HepG2 (cell line): ENCODE results near the gene MTREX. TPM values are rescaled to one million over a fixed set of nuclear protein-coding genes. Genes with fewer than 3 reads are reported as not detected.
"Not testable (repeated sequence)": the region's sequence is repeated elsewhere in the genome, so short reads cannot be mapped to it uniquely, and the experiment has no call there.

ENCODE experiments used
- ATAC-seq: fragments of 200-7000 bp; cut with Tn5 transposase; 3 replicates; pipeline ENCODE4 v1.9.1; 2020; ENCODE audit warnings: mild to moderate bottlenecking, moderate library complexity
- BruUV-seq: library from RNA; stranded (reverse); fragments of 400-500 nt; replicated peaks from 2 replicates; lab custom pipeline; 2021; lab: Mats Ljungman, UMichigan
- CTCF ChIA-PET: fragments of 300-600 bp; formaldehyde crosslinking; extraction: SDS; loops from one replicate; lab custom pipeline; 2021; ENCODE audit warnings: low total read pairs, inconsistent platforms, low intra/inter-chr PET ratio; lab: Yijun Ruan, JAX
- POLR2A ChIA-PET: fragments of 350-600 bp; sonication (Branson Sonifier 250); formaldehyde crosslinking; loops from one replicate; lab custom pipeline; 2020; ENCODE audit warnings: antibody characterized with exemption, inconsistent platforms; lab: Yijun Ruan, JAX
- DNase-seq: peaks from one replicate; pipeline ENCODE4 v3.0.0-alpha.2; 2015; ENCODE audit warnings: low spot score
- FAIRE-seq: peaks from 3 replicates; lab custom pipeline; 2011; peaks lifted over from hg19 to GRCh38; lab: Jason Lieb, UNC
- H2AFZ ChIP-seq: one replicate; pipeline ENCODE4 v1.6.1; 2011; ENCODE audit warnings: low read length, inconsistent platforms
- H3K27ac ChIP-seq: fragments of 300-600 bp; 3 replicates; pipeline ENCODE4 v1.8.0; 2011; ENCODE audit warnings: mixed run types, mild to moderate bottlenecking, mixed read lengths, low read length, inconsistent platforms; ENCODE audit not compliant: insufficient read depth; ENCODE audit errors: extremely low read length
- H3K27me3 ChIP-seq, 2 experiments: fragments of 200-600 bp in 1 of 2; 2 replicates in 1 of 2; 3 replicates in 1 of 2; pipeline versions ENCODE4 v1.6.0 to v1.8.0; 2011; ENCODE audit warnings: low read length in 2 of 2, mild to moderate bottlenecking in 2 of 2, moderate library complexity in 2 of 2, inconsistent platforms in 1 of 2; ENCODE audit not compliant: insufficient read depth in 2 of 2, control insufficient read depth in 1 of 2
- H3K36me3 ChIP-seq, 2 experiments: fragments of 200-600 bp in 1 of 2; replicated peaks in 1 of 2; 2 replicates in 1 of 2; 3 replicates in 1 of 2; pipeline versions ENCODE4 v1.5.1 to v1.8.0; 2011; ENCODE audit warnings: low read length in 2 of 2, inconsistent platforms in 1 of 2; ENCODE audit not compliant: insufficient read depth in 2 of 2, control insufficient read depth in 1 of 2
- H3K4me1 ChIP-seq: 2 replicates; pipeline ENCODE4 v1.5.1; 2012; ENCODE audit warnings: low read length, inconsistent platforms; ENCODE audit not compliant: insufficient read depth
- H3K4me2 ChIP-seq: 2 replicates; pipeline ENCODE4 v1.6.0; 2011; ENCODE audit warnings: low read depth, low read length, inconsistent platforms
- H3K4me3 ChIP-seq, 3 experiments: fragments of 200-600 bp in 1 of 3; sonication (generic), shearing (Covaris generic) in 1 of 3; replicated peaks in 1 of 3; 2 replicates each; pipeline ENCODE4 v1.5.1; 2011 to 2016; ENCODE audit warnings: low read length in 3 of 3, inconsistent platforms in 2 of 3, low read depth in 2 of 3, mild to moderate bottlenecking in 2 of 3, control low read depth in 1 of 3, mixed read lengths in 1 of 3; ENCODE audit not compliant: insufficient read depth in 1 of 3
- H3K79me2 ChIP-seq: one replicate; pipeline ENCODE4 v1.6.1; 2011; ENCODE audit warnings: low read length, inconsistent platforms; ENCODE audit not compliant: insufficient read depth
- H3K9ac ChIP-seq: 2 replicates; pipeline ENCODE4 v1.6.0; 2011; ENCODE audit warnings: mild to moderate bottlenecking, low read depth, low read length, inconsistent platforms; ENCODE audit not compliant: insufficient read depth
- H3K9me3 ChIP-seq: 2 replicates; pipeline ENCODE4 v1.5.1; 2012; ENCODE audit warnings: mild to moderate bottlenecking, low read length
- H4K20me1 ChIP-seq: 2 replicates; pipeline ENCODE4 v1.6.0; 2011; ENCODE audit warnings: inconsistent platforms, mild to moderate bottlenecking, low read length, moderate library complexity; ENCODE audit not compliant: insufficient read depth
- ARNT ChIP-seq: fragments of 450-650 bp; IDR thresholded peaks from 2 replicates; pipeline ENCODE4 v1.6.1; 2017
- CC2D1A ChIP-seq: sonication (generic); formaldehyde crosslinking; IDR thresholded peaks from 2 replicates; pipeline ENCODE4 v1.8.1; 2023; ENCODE audit warnings: mild to moderate bottlenecking, missing genetic modification reagents
- EHMT2 ChIP-seq: fragments of 200-600 bp; sonication (generic); IDR thresholded peaks from 2 replicates; pipeline ENCODE4 v1.7.0; 2017; ENCODE audit warnings: antibody characterized with exemption, low read depth, low read length, borderline replicate concordance
- ETV5 ChIP-seq: IDR thresholded peaks from 2 replicates; pipeline ENCODE4 v1.6.1; 2018; ENCODE audit warnings: missing biosample characterization, missing genetic modification reagents, inconsistent platforms, borderline replicate concordance
- ETV6 ChIP-seq: sonication (generic); formaldehyde crosslinking; conservative IDR thresholded peaks from 2 replicates; pipeline ENCODE4 v1.4.0; 2020; ENCODE audit warnings: missing genetic modification reagents
- FOSL2 ChIP-seq: sonication (generic); formaldehyde crosslinking; IDR thresholded peaks from 2 replicates; pipeline ENCODE4 v1.4.0; 2020; ENCODE audit warnings: missing genetic modification reagents
- HES4 ChIP-seq: sonication (generic); formaldehyde crosslinking; IDR thresholded peaks from 2 replicates; pipeline ENCODE4 v1.9.0; 2021; ENCODE audit warnings: mild to moderate bottlenecking, missing genetic modification reagents, borderline replicate concordance
- HNRNPH1 ChIP-seq: fragments of 200-400 bp; formaldehyde crosslinking; optimal IDR thresholded peaks from 2 replicates; pipeline ENCODE3; 2017; ENCODE audit warnings: mild to moderate bottlenecking, low read depth, low read length
- MTA1 ChIP-seq: sonication (generic); formaldehyde crosslinking; IDR thresholded peaks from 2 replicates; pipeline ENCODE4 v1.4.0; 2020; ENCODE audit warnings: missing genetic modification reagents, mild to moderate bottlenecking, borderline replicate concordance
- SMAD3 ChIP-seq: sonication (generic); formaldehyde crosslinking; IDR thresholded peaks from 2 replicates; pipeline ENCODE4 v1.4.0; 2020; ENCODE audit warnings: missing genetic modification reagents
- TMF1 ChIP-seq: sonication (generic); formaldehyde crosslinking; IDR thresholded peaks from 2 replicates; pipeline ENCODE4 v1.8.1; 2022; ENCODE audit warnings: low read depth, missing genetic modification reagents
- ZC3H4 ChIP-seq: sonication (generic); formaldehyde crosslinking; IDR thresholded peaks from 2 replicates; pipeline ENCODE4 v1.4.0; 2020; ENCODE audit warnings: missing genetic modification reagents, borderline replicate concordance
- ZFP1 ChIP-seq: IDR thresholded peaks from 2 replicates; pipeline ENCODE4 v1.6.1; 2016
- ZNF567 ChIP-seq: sonication (generic); formaldehyde crosslinking; IDR thresholded peaks from 2 replicates; pipeline ENCODE4 v1.8.1; 2023; ENCODE audit warnings: mild to moderate bottlenecking, missing genetic modification reagents, borderline replicate concordance
- ZNF883 ChIP-seq: sonication (generic); formaldehyde crosslinking; IDR thresholded peaks from 2 replicates; pipeline ENCODE4 v1.5.1; 2020; ENCODE audit warnings: mild to moderate bottlenecking, missing genetic modification reagents; ENCODE audit errors: not compliant biosample characterization
- WGBS: methylation state at CpG from one replicate; pipeline ENCODE4 v1.1.6; 2017; ENCODE audit warnings: low lambda C conversion rate; 5-methylcytosine and 5-hydroxymethylcytosine counted together
- in situ Hi-C: cut with HindIII; loops from 2 replicates; pipeline ENCODE4 v1.10.0; 2017; ENCODE audit warnings: low pct_unique_long_range_greater_than_20kb; ENCODE audit not compliant: extremely low pct_ligation_motif_present
- intact Hi-C: fragments of 100-400 bp; cut with micrococcal nuclease; formaldehyde crosslinking; loops from one replicate; pipeline ENCODE4 v1.10.0; 2022; ENCODE audit not compliant: unreplicated experiment
- polyA plus RNA-seq, 8 experiments: library from polyadenylated mRNA; depleted of rRNA in 3 of 8; stranded (reverse) in 7 of 8; unstranded in 1 of 8; fragments of >200 nt; fragmentation: Illumina TruSeq in 4 of 8; extraction: Trizol in 4 of 8; gene quantifications; 2 replicates each; pipeline versions ENCODE4 v1.2.1 to v1.2.3, GENCODE V29; 2011 to 2016; ENCODE audit warnings: low read depth in 4 of 8, missing spikeins in 1 of 8, mixed read lengths in 1 of 8; ENCODE audit not compliant: insufficient read depth in 1 of 8
- total RNA-seq, 5 experiments: library from RNA; depleted of rRNA; stranded (reverse); fragments of >200 nt; fragmentation: Illumina TruSeq; extraction: Trizol; gene quantifications; 2 replicates each; pipeline ENCODE4 v1.2.3, GENCODE V29; 2016; ENCODE audit warnings: low read depth in 1 of 5

The MTREX gene
- total and polyA plus RNA-seq, 2 of the 13 experiments (the other 11 are each of a cell fraction or from before 2014, with no cell fraction given), result 16.4 to 91.5 TPM

DNA sequence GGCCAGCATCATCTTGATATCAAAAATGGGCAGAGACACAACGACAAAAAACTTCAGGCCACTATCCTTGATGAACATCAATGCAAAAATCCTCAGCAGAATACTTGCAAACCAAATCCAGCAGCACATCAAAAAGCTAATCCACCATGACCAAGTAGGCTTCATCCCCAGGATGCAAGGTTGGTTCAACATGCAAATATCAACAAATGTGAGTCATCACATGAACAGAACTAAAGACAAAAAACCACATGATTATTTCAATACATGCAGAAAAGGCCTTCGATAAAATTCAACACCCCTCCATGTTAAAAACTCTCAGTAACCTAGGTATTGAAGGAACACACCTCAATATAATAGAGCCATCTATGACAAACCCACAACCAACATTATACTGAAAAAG, 8.5 kb downstream of the MTREX start (continued):
- TF ChIP-seq EHMT2 (no peak), ZC3H4 (no peak), ETV6 (no peak), HNRNPH1 (no peak), ARNT (no peak), ZNF883 (CRISPR knock-in tag) (no peak), MTA1 (CRISPR knock-in tag) (no peak), CC2D1A (CRISPR knock-in tag) (no peak), FOSL2 (CRISPR knock-in tag) (no peak), TMF1 (no peak), ZFP1 (CRISPR knock-in tag) (no peak)
- TF ChIP-seq, all 625 proteins: peak for 0

DNA sequence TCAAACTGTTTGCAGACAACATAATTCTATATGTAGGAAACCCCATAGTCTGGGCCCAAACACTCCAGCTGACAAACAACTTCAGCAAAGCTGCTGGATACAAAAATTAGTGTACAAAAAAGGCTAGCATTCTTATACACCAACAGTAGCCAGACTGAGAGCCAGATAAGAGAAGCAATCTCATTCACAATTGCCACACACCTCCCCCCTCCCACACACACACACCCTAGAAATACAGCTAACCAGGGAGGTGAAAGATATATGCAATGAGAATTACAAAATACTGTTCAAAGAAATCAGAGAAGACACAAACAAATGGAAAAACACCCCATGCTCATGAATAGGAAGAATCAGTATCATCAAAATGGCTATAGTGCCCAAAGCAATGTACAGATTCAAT, 9.0 kb downstream of the MTREX start:
- Histone ChIP-seq H3K4me2 (no peak overlapping the region), H3K27ac (no peak overlapping the region), H3K9me3 (no peaks in the 10 kb centered on the region), H3K9ac (no peak overlapping the region), H3K4me3 (no peak overlapping the region), H3K79me2 (peaks cover 95% of the 10 kb centered on the region), H3K4me1 (peaks cover 18% of the 10 kb centered on the region), H4K20me1 (no peaks in the 10 kb centered on the region; the same call in 1 of the 2 replicates), H3K36me3 (peaks cover 1 to 11% of the 10 kb centered on the region in 2 experiments; a peak in 2 of 5 replicates), H2AFZ (no peak overlapping the region), H3K27me3 (no peaks in the 10 kb centered on the region)
- TF ChIP-seq ZNF567 (CRISPR knock-in tag) (no peak), HES4 (no peak), SMAD3 (no peak), ETV5 (CRISPR knock-in tag) (no peak)
- CTCF ChIA-PET, result no interaction called here
- intact Hi-C loops (no loop called here), in situ Hi-C loops (no loop called here)
- no TSS peak for BruUV-seq
- POLR2A ChIA-PET, result no interaction called here
- no peak for DNase-seq
- no peak for FAIRE-seq
- no peak for ATAC-seq

DNA sequence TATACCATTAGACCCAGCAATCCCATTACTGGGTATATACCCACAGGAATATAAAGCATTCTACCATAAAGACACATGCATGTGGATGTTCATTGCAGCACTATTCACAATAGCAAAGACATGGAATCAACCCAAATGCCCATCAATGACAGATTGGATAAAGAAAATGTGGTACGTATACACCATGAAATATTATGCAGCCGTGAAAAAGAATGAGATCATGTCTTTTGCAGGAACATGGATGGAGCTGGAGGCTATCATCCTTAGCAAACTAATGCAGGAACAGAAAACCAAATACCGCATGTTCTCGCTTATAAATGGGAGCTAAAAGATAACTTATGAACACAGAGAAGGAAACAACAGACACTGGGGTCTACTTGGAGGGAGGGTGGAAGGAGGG, 10.4 kb downstream of the MTREX start:
- Histone ChIP-seq H3K36me3 (peaks cover 1 to 11% of the 10 kb centered on the region in 2 experiments; a peak in 2 of 5 replicates), H3K4me1 (peaks cover 24% of the 10 kb centered on the region), H3K79me2 (peaks cover 91% of the 10 kb centered on the region)
- FAIRE-seq, intact Hi-C loops, DNase-seq, H3K9me3 ChIP-seq, H3K9ac ChIP-seq, in situ Hi-C loops, H3K4me3 ChIP-seq, CTCF ChIA-PET, H2AFZ ChIP-seq, BruUV-seq, H4K20me1 ChIP-seq, H3K27ac ChIP-seq, H3K27me3 ChIP-seq, POLR2A ChIA-PET, H3K4me2 ChIP-seq, ATAC-seq: not testable (repeated sequence)
- WGBS, result 98% methylated on average over 4 of the region's 4 CpGs
